ENCODE data around the gene MACO1.

Gene MACO1

DNA sequence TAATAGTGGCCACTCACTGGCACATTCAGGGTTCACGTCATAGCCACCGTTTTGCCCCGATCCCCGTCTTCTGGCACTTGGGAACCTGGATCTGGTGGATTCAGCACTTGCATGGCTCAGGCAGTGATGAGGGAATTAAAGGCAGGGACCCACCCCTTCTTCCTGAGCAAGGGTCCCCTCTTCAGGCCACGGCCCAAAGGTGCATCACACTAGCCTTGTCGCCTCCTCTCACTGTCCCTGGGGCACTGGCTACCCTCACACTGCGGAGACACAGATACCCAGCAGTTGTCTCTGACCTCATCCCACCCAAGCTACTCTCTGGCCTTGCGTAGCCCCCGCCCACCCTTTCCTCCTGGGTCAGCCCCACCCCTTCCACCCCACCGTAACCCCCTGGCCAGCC lies 92.8 kb downstream of the MACO1 start:
- peaks cover 6% of the 10 kb centered on the region for H3K27me3 Mint-ChIP-seq
- DNase-seq (ENCODE audit: low spot score in 2 of 2) (no peak), ATAC-seq (ENCODE audit: low read depth) (no peak)
- H3K4me3 Mint-ChIP-seq, result no peak overlapping the region
- H3K9me3 Mint-ChIP-seq, result peaks cover 3% of the 10 kb centered on the region
- peaks cover 6% of the 10 kb centered on the region for H3K4me1 Mint-ChIP-seq
- H3K36me3 Mint-ChIP-seq, result no peaks in the 10 kb centered on the region
- H3K27ac Mint-ChIP-seq, result no peak overlapping the region

DNA sequence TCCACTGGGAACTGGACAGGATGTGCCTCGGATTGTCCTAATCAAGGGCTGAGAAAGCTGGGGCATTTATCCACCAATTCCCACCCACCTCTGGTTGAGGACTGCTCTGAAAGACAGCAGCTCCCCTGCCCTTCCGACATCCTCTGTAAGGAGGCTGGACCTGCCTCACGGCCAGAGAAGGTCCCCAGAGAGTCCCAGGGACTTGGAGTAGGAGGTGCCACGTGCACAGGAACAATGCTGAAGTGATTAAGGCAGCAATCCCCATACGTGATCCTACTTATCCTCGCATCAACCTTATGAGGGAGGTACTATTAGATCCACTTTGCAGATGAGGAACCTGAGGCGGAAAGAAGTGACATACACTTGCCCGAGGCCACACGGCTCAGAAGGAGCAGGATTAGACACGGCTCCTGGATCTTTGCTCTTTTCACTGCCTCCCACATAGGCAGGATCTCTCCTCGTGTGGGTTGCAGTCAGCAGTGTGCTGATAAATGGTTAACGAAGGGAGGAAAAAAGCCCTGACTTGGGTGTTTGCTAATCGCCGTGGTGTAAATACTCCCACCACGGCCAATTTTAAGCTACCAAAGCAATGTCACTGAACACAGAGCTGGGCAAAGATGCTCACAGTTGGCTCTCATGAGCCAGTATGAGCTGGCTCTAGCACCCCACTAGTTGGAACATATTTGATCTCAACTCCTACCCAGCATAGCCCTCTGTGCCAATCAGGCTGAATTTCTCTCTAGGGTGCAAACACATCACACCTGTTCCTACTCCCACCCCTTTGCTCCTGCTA lies 94.1 kb downstream of the MACO1 start:
- H3K27me3 Mint-ChIP-seq, result peaks cover 8% of the 10 kb centered on the region
- peaks cover 9% of the 10 kb centered on the region for H3K4me1 Mint-ChIP-seq
- peaks cover 3% of the 10 kb centered on the region for H3K9me3 Mint-ChIP-seq
- no peak for ATAC-seq (ENCODE audit: low read depth)
- H3K36me3 Mint-ChIP-seq, result no peaks in the 10 kb centered on the region
- no peak overlapping the region for H3K4me3 Mint-ChIP-seq
- no peak overlapping the region for H3K27ac Mint-ChIP-seq
- DNase-seq (ENCODE audit: low spot score in 2 of 2), result no peak

- no peak overlapping the region for H3K27ac Mint-ChIP-seq
- peaks cover 9% of the 10 kb centered on the region for H3K4me1 Mint-ChIP-seq
- peaks cover 8% of the 10 kb centered on the region for H3K27me3 Mint-ChIP-seq
- ATAC-seq (ENCODE audit: low read depth) (no peak), DNase-seq (ENCODE audit: low spot score in 2 of 2) (no peak)
- no peak overlapping the region for H3K4me3 Mint-ChIP-seq
- no peaks in the 10 kb centered on the region for H3K36me3 Mint-ChIP-seq
- H3K9me3 Mint-ChIP-seq, result peaks cover 3% of the 10 kb centered on the region
Measured at GRCh38 chr1:25525361-25525688, 94.6 kb downstream of the MACO1 start.

DNA sequence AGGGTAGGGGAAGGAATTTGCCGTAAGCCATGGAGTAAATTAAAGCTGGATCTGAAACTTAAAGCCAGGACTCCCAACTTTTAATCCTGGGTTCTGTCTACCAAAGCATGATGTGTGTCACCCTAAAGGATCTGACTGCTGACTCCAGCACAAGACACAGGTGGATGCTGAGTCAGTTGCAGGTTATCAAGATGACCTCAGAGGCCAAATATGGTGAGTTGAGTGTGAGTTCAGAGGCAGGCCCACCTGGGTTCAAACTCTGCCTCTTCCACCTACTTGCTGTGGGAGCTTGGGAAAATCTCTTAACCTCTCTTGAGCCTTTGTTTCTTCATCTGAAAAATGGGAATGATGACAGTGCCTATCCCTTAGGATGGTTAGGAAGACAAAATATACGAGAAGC lies 96.1 kb downstream of the MACO1 start:
- Mint-ChIP-seq H3K4me1 (peaks cover 6% of the 10 kb centered on the region), H3K36me3 (no peaks in the 10 kb centered on the region), H3K4me3 (no peak overlapping the region), H3K9me3 (peaks cover 3% of the 10 kb centered on the region), H3K27ac (no peak overlapping the region), H3K27me3 (peaks cover 8% of the 10 kb centered on the region)
- ATAC-seq (ENCODE audit: low read depth), result no peak
- DNase-seq (ENCODE audit: low spot score in 2 of 2), result no peak

DNA sequence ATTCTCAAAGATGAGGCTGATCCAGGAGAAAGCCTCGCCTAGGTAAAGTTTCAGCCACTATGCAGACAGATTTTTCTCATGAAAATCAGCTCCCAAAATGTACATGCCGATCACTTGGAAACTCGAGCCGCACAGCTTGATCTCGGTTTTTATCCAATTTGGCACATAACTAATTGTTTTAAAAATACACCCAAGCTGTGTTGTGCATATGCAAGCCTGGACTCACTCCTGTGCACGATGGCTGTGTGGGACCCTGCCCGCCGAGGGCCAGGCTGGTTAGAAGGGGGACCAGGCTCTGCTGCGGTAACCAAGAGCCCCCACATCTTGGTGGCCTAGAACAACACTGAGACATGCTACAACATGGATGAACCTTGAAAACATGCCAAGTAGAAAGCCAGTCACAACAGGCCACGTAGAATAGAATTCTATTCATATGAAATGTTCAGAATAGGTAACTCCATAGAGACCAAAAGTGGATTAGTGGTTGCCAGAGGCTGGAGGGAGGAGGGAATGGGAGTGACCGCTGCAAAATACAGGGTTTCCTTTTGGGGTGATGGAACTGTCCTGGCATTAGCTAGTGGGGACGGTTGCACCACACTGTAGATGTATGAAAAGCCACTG lies 96.6 kb downstream of the MACO1 start:
- no peak for ATAC-seq (ENCODE audit: low read depth)
- Mint-ChIP-seq H3K27ac (no peak overlapping the region), H3K36me3 (no peaks in the 10 kb centered on the region), H3K4me3 (no peak overlapping the region), H3K4me1 (peaks cover 6% of the 10 kb centered on the region), H3K9me3 (peaks cover 3% of the 10 kb centered on the region), H3K27me3 (peaks cover 8% of the 10 kb centered on the region)
- no peak for DNase-seq (ENCODE audit: low spot score in 2 of 2)

DNA sequence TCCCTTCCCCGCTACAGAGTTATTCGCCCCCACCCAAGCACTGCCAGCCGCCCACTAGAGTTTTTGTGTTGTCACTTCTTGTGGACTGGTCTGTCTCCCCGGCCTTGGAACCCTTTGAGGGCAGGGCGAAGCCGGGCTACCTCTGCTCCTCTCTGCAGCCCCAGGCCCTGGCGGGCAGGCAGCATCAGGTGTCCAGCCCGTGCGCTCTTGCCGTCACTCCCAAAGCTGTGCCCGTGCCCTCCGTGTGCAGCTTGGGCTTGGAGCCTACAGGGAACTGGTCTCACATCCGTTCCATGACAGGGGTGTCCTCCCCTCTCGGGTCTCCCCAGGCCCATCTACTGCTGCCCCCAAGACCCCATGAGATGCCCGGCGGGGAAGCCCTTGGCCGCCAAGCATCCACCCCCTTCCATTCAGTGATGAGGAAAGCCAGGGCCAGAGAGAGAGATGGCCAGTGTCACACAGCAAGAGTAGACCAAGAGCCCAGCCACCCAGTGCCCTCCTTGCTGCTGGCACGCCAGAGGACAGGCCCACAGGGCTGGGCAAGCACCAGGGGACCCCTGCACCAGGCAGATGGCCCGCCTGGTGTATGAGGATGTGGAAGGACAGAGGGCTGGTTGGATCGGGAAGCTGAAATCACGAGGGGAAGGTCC lies 97.4 kb downstream of the MACO1 start:
- H3K36me3 Mint-ChIP-seq, result no peaks in the 10 kb centered on the region

DNA sequence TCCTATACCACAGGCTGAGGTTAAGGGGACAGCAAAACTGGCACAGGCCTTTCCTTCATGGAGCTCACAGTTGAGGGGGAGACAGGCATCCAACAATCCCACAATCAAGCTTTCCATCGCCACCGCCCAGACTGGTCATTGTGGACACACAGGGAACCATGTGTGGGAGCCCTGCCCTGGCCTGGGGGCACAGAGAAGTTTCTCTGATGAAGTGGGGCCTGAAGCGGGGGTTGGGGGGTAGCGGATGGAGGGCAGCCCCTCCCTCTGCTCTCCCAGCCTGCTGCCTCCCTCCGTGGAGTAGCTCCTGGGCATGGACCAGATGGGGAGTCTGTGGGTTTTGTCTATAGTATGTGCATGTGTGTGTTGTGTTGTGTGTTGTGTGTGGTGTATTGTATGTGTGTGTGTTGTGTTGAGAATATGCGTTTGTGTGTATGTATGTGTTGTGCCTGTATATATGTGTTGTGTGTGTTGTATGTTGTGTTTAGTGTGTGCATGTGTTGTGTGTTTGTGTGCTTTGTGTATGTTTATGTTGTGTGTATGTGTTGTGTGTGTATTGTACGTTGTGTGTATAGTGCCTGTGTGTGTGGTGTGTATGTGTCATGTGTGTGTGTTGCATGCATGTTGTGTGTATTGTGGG lies 98.3 kb downstream of the MACO1 start:
- Mint-ChIP-seq H3K4me1 (peaks cover 3% of the 10 kb centered on the region), H3K27me3 (peaks cover 8% of the 10 kb centered on the region), H3K4me3 (no peak overlapping the region), H3K9me3 (peaks cover 3% of the 10 kb centered on the region), H3K27ac (no peak overlapping the region), H3K36me3 (no peaks in the 10 kb centered on the region)
- DNase-seq (ENCODE audit: low spot score in 2 of 2) (no peak), ATAC-seq (ENCODE audit: low read depth) (no peak)

More for the DNA sequence above, 97.4 kb downstream of the MACO1 start:
- DNase-seq (ENCODE audit: low spot score in 2 of 2), result no peak
- Mint-ChIP-seq H3K27ac (no peak overlapping the region), H3K4me1 (peaks cover 3% of the 10 kb centered on the region), H3K9me3 (peaks cover 3% of the 10 kb centered on the region), H3K27me3 (peaks cover 8% of the 10 kb centered on the region), H3K4me3 (no peak overlapping the region)
- no peak for ATAC-seq (ENCODE audit: low read depth)

DNA sequence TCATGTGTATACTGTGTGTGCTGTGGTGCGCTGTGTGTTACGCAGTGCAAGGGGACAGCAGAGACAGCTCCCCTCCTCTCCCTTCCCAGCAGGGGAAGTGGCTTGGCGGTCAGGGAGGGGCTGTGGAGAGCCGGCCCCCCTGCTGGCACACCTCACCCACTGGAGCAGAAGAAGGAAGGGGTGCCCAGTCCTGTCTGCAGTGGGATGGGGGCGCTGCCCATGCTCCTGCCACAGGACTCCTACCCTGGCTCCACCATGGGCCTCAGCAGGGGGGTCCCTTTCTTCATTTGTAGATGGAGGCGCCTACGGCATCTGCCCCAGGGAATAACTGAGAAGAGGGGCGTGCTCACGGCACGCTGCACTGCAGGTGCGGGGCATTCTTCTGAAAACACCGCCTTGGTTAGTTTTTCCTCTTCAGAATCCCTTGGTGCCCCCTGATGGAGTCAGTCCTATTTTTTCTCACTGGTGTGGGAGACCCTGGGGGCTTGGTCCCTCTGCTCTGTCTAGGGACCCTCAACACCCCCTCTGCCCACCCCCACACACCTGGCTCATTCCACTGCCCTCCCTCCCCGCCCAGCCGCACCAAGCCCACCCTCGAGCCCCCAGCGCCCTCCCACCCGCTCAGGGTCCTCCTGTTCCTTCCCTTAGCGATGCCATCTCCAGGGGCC lies 99.0 kb downstream of the MACO1 start:
- peak; percentile 14 for ATAC-seq (ENCODE audit: low read depth)
- peaks cover 3% of the 10 kb centered on the region for H3K9me3 Mint-ChIP-seq
- peaks cover 8% of the 10 kb centered on the region for H3K27me3 Mint-ChIP-seq
- H3K36me3 Mint-ChIP-seq, result no peaks in the 10 kb centered on the region
- no peak overlapping the region for H3K4me3 Mint-ChIP-seq
- peaks cover 3% of the 10 kb centered on the region for H3K4me1 Mint-ChIP-seq
- no peak for DNase-seq (ENCODE audit: low spot score in 2 of 2)
- no peak overlapping the region for H3K27ac Mint-ChIP-seq

GRCh38 chr1:25530186-25531081 lies 99.7 kb downstream of the MACO1 start:
- Mint-ChIP-seq H3K36me3 (no peaks in the 10 kb centered on the region), H3K27ac (no peak overlapping the region), H3K4me1 (peaks cover 3% of the 10 kb centered on the region), H3K9me3 (peaks cover 2% of the 10 kb centered on the region), H3K4me3 (no peak overlapping the region), H3K27me3 (peaks cover 6% of the 10 kb centered on the region)
- DNase-seq (ENCODE audit: low spot score in 2 of 2) (no peak), ATAC-seq (ENCODE audit: low read depth) (no peak)

GRCh38 chr1:25531082-25531461 lies 100.4 kb downstream of the MACO1 start:
- ATAC-seq (ENCODE audit: low read depth), result no peak
- H3K27me3 Mint-ChIP-seq, result peaks cover 5% of the 10 kb centered on the region
- H3K4me1 Mint-ChIP-seq, result peaks cover 3% of the 10 kb centered on the region
- H3K36me3 Mint-ChIP-seq, result no peaks in the 10 kb centered on the region
- DNase-seq (ENCODE audit: low spot score in 2 of 2), result no peak
- H3K9me3 Mint-ChIP-seq, result no peaks in the 10 kb centered on the region
- H3K4me3 Mint-ChIP-seq, result no peak overlapping the region
- H3K27ac Mint-ChIP-seq, result no peak overlapping the region

DNA sequence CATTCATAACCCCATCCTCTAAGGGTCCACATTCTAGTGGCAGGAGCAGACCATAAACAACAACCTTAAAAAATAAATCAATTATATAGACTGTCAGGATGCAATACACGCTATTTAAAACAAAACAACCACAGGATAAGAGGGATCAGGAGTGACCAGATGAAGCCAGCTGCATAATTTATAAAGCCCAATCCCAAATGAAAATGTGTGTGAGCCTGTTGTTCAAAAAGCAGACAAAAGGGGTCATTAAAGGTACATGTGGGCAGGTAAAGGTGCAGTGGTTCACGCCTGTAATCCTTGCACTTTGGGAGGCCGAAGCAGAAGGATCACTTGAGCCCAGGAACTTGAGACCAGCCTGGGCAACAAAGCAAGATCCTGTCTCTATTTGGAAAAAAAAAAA lies 102.3 kb downstream of the MACO1 start:
- DNase-seq (ENCODE audit: low spot score in 2 of 2), result no peak
- peaks cover 3% of the 10 kb centered on the region for H3K27me3 Mint-ChIP-seq
- H3K4me1 Mint-ChIP-seq, result peaks cover 3% of the 10 kb centered on the region

DNA sequence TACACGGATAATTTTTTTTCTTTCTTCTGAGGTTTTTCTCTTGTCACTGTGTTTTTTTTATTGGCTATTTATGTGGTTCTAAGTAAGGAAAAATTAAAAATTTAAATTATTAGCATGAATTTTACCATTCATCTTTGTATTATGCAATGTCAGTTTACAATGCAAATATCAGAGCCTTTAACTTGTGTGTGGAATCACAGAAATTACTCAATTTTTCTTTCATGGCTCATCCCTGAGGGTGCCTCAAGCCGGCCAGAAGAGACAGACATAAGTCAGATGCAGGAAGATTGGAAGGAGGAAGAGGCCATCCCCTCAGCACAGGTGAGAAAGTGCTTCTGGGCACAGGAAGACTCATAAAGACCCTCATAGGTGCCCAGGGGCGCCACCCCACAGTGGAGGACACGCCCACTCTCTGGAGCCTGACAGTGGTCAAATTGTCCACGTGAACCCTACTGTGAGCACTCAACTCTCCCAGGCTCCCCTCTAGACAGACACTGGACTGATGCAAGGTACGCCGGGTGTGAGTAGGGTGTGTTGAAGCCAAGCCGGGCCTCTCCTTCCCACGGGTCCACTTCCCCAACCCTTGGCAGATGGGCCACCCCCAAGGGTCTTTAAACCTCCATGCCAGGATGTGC lies 103.2 kb downstream of the MACO1 start:
- DNase-seq (ENCODE audit: low spot score in 2 of 2) (no peak), ATAC-seq (ENCODE audit: low read depth) (no peak)
- H3K9me3 Mint-ChIP-seq, result no peaks in the 10 kb centered on the region
- no peak overlapping the region for H3K4me3 Mint-ChIP-seq
- H3K36me3 Mint-ChIP-seq, result no peaks in the 10 kb centered on the region
- H3K27ac Mint-ChIP-seq, result no peak overlapping the region
- H3K27me3 Mint-ChIP-seq, result peaks cover 3% of the 10 kb centered on the region
- peaks cover 3% of the 10 kb centered on the region for H3K4me1 Mint-ChIP-seq

More for the DNA sequence above, 102.3 kb downstream of the MACO1 start:
- Mint-ChIP-seq H3K27ac (no peak overlapping the region), H3K4me3 (no peak overlapping the region), H3K9me3 (no peaks in the 10 kb centered on the region), H3K36me3 (no peaks in the 10 kb centered on the region)
- ATAC-seq (ENCODE audit: low read depth), result no peak

DNA sequence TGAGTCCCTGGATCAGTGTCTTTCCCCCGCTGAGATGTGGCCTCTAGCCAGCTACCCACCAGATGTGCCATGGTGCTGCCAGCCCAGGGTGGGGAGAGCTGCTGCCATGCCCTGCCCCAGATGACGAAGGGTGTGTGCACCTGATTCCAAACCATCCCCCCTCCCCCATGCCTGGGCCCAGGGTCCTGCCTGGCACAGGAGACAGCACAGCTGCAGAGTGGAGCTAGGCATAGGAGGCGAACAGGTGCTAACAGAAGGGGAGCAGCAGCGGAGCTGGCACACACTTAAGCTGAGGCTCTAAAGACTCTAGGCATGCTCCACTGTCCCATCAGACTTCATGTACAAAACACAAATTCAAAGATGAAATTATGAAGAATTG lies 103.7 kb downstream of the MACO1 start:
- Mint-ChIP-seq H3K4me1 (no peaks in the 10 kb centered on the region), H3K36me3 (no peaks in the 10 kb centered on the region), H3K4me3 (no peak overlapping the region), H3K27ac (no peak overlapping the region), H3K9me3 (no peaks in the 10 kb centered on the region), H3K27me3 (no peaks in the 10 kb centered on the region)
- DNase-seq (ENCODE audit: low spot score in 2 of 2), result no peak
- no peak for ATAC-seq (ENCODE audit: low read depth)

Data from memory B cell (primary cell).